ENCODE results near the gene ZNF84.

- TF ChIP-seq CTCF (IDR thresholded peaks at IDR 0.05), result no peak
- no peak for TF ChIP-seq POLR2A (IDR thresholded peaks at IDR 0.05)
Measured at GRCh38 chr12:133058203-133059113, 21.1 kb downstream of the ZNF84 start.
